ENCODE results near the gene RCBTB1. TPM values are rescaled to one million over a fixed set of nuclear protein-coding genes. Genes with fewer than 3 reads are reported as not detected.

Gene RCBTB1
- total RNA-seq, 1 experiment from 2014 or later, result 5.4 TPM

DNA sequence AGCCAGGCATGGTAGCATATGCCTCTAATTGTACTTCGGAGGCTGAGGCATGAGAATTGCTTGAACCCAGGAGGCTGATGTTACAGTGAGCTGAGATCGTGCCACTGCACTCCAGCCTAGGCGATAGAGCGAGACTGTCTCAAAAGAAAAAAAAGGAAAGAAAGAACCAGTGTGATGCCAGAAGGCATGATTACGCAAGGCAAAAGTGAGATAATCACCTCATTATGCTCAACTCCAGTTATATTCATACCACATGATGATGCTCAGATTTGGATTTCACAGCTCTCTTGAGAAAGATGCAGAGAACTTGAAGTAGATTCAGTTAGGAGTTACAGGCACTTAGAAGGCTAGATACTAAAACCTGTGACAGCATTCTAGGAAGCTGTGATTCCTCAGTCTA is 21.8 kb downstream of the RCBTB1 start:
- POLR2A ChIA-PET (ENCODE audit: unreplicated experiment), result no interaction called here
- TF ChIP-seq EZH2 (IDR thresholded peaks at IDR 0.05; ENCODE audit: low read length, unreplicated experiment) (no peak), EZH2phosphoT487 (IDR thresholded peaks at IDR 0.05; ENCODE audit: borderline replicate concordance, low read length) (no peak)
- TF ChIP-seq, protein P1, sequence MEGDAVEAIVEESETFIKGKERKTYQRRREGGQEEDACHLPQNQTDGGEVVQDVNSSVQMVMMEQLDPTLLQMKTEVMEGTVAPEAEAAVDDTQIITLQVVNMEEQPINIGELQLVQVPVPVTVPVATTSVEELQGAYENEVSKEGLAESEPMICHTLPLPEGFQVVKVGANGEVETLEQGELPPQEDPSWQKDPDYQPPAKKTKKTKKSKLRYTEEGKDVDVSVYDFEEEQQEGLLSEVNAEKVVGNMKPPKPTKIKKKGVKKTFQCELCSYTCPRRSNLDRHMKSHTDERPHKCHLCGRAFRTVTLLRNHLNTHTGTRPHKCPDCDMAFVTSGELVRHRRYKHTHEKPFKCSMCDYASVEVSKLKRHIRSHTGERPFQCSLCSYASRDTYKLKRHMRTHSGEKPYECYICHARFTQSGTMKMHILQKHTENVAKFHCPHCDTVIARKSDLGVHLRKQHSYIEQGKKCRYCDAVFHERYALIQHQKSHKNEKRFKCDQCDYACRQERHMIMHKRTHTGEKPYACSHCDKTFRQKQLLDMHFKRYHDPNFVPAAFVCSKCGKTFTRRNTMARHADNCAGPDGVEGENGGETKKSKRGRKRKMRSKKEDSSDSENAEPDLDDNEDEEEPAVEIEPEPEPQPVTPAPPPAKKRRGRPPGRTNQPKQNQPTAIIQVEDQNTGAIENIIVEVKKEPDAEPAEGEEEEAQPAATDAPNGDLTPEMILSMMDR (conservative IDR thresholded peaks at IDR 0.05; ENCODE audit: low read depth, low read length), result no peak
- H3K27ac ChIP-seq (ENCODE audit: low read length), result no peak overlapping the region
- no peaks in the 10 kb centered on the region for H4K20me1 ChIP-seq (ENCODE audit: low read length)
- H3K9me2 ChIP-seq (replicated peaks; ENCODE audit: low read length), result no peaks in the 10 kb centered on the region
- H3K36me3 ChIP-seq (ENCODE audit: low read depth, low read length), result peaks cover 3% of the 10 kb centered on the region; the same call in 1 of the 2 replicates
- intact Hi-C loops (cut with micrococcal nuclease), result no loop called here
- H3K9ac ChIP-seq (ENCODE audit: low read length), result no peak overlapping the region
- H3K4me2 ChIP-seq (ENCODE audit: low read length), result no peak overlapping the region
- no peak overlapping the region for H3K4me3 ChIP-seq (ENCODE audit: low read length)
- H3K27me3 ChIP-seq (ENCODE audit: low read length), result no peaks in the 10 kb centered on the region
- H3K9me3 ChIP-seq (ENCODE audit: low read length), result no peaks in the 10 kb centered on the region
- no TSS peak for BruUV-seq (replicated peaks)
- ATAC-seq, result no peak
- H2AFZ ChIP-seq (ENCODE audit: low read length), result no peak overlapping the region
- 0 out of 2 replicates have a peak, but pooled peaks cover 3% of the 10 kb centered on the region for H3K4me1 ChIP-seq (ENCODE audit: insufficient read depth, low read length)
- CTCF ChIA-PET, result no interaction called here
- no peaks in the 10 kb centered on the region for H3K79me2 ChIP-seq (ENCODE audit: low read length)
- DNase-seq, result no peak
- no peaks in the 10 kb centered on the region for H3F3A ChIP-seq (ENCODE audit: low read length, unreplicated experiment)

DNA sequence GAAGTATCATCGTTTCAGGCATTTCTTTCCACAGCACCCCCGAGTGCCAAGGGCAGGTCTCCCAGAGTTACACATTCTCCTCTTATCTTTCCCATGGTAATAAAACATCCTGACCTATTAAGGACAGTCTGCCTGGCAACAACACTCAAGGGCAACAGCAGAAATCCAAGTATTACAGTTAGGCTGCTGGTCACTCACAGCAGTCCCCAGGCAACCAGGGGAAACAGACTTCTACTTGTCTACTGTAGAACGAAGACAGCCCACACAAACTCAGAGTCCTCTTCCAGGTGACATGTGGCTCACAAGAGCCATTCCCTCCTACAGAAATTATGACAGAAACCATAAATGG is 24.3 kb downstream of the RCBTB1 start:
- no TSS peak for BruUV-seq (replicated peaks)
- H3K4me2 ChIP-seq (ENCODE audit: low read length), result no peak overlapping the region
- H3K9me2 ChIP-seq (replicated peaks; ENCODE audit: low read length), result no peaks in the 10 kb centered on the region
- CTCF ChIA-PET, result no interaction called here
- POLR2A ChIA-PET (ENCODE audit: unreplicated experiment), result no interaction called here
- intact Hi-C loops (cut with micrococcal nuclease), result no loop called here
- no peak overlapping the region for H3K9ac ChIP-seq (ENCODE audit: low read length)
- no peak for DNase-seq
- H3K36me3 ChIP-seq (ENCODE audit: low read depth, low read length), result peaks cover 3% of the 10 kb centered on the region; the same call in 1 of the 2 replicates
- TF ChIP-seq EZH2phosphoT487 (IDR thresholded peaks at IDR 0.05; ENCODE audit: borderline replicate concordance, low read length) (no peak), EZH2 (IDR thresholded peaks at IDR 0.05; ENCODE audit: low read length, unreplicated experiment) (no peak)
- TF ChIP-seq, protein P1 (conservative IDR thresholded peaks at IDR 0.05; ENCODE audit: low read depth, low read length), result no peak
- no peaks in the 10 kb centered on the region for H3K9me3 ChIP-seq (ENCODE audit: low read length)
- no peaks in the 10 kb centered on the region for H3K27me3 ChIP-seq (ENCODE audit: low read length)
- H4K20me1 ChIP-seq (ENCODE audit: low read length), result no peaks in the 10 kb centered on the region
- H3K4me3 ChIP-seq (ENCODE audit: low read length), result no peak overlapping the region
- ATAC-seq, result no peak
- H3K79me2 ChIP-seq (ENCODE audit: low read length), result no peaks in the 10 kb centered on the region
- no peaks in the 10 kb centered on the region for H3F3A ChIP-seq (ENCODE audit: low read length, unreplicated experiment)
- no peak overlapping the region for H3K27ac ChIP-seq (ENCODE audit: low read length)
- no peak overlapping the region for H2AFZ ChIP-seq (ENCODE audit: low read length)
- 0 out of 2 replicates have a peak, but pooled peaks cover 3% of the 10 kb centered on the region for H3K4me1 ChIP-seq (ENCODE audit: insufficient read depth, low read length)

DNA sequence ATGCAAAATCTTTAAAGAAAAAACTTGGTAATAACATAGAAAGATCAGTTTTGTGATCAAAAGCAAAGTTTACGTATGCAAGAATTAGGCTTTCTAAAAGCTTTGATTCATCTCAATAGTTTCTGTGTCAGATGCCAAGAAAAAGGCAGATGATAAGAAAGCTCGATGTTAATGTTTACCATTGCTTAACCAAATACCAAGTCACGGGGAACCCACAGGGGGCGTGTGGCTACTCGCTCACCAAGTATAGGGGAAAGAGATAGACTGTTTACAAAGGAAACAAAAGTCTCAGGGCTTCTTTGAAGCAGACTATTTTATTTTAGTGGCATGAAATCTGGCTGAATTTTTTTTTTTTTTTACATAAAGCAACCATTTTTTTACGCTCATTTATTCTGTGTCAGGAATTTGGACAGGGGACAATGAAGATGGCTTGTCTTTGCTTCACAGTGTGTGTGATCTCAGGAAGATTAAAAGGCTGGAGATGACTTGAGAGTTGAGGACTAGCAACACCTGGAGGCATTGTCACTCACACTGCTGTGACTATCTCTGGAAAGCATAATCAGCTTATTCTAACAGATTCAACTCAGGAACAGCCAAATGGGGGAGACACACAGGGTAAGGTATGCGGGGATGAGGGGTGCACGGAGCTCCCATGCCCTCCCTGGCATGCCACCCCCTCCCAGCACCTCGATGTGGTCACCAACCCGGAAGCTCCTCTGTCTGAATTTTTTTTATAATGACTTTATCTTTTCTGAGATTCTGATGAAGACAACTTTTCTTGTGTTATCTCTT is 24.9 kb downstream of the RCBTB1 start:
- Histone ChIP-seq H3K4me2 (ENCODE audit: low read length) (no peak overlapping the region), H4K20me1 (ENCODE audit: low read length) (no peaks in the 10 kb centered on the region), H3K9me3 (ENCODE audit: low read length) (no peaks in the 10 kb centered on the region), H3K4me3 (ENCODE audit: low read length) (no peak overlapping the region), H3K27ac (ENCODE audit: low read length) (no peak overlapping the region), H3K27me3 (ENCODE audit: low read length) (no peaks in the 10 kb centered on the region), H3F3A (ENCODE audit: low read length, unreplicated experiment) (no peaks in the 10 kb centered on the region), H3K9me2 (replicated peaks; ENCODE audit: low read length) (no peaks in the 10 kb centered on the region), H3K9ac (ENCODE audit: low read length) (no peak overlapping the region), H3K4me1 (ENCODE audit: insufficient read depth, low read length) (0 out of 2 replicates have a peak, but pooled peaks cover 3% of the 10 kb centered on the region), H3K36me3 (ENCODE audit: low read depth, low read length) (peaks cover 3% of the 10 kb centered on the region; the same call in 1 of the 2 replicates), H3K79me2 (ENCODE audit: low read length) (no peaks in the 10 kb centered on the region), H2AFZ (ENCODE audit: low read length) (no peak overlapping the region)
- TF ChIP-seq EZH2phosphoT487 (IDR thresholded peaks at IDR 0.05; ENCODE audit: borderline replicate concordance, low read length), result no peak
- TF ChIP-seq, protein P1 (conservative IDR thresholded peaks at IDR 0.05; ENCODE audit: low read depth, low read length), result peak; percentile 53
- TF ChIP-seq EZH2 (IDR thresholded peaks at IDR 0.05; ENCODE audit: low read length, unreplicated experiment), result no peak
- intact Hi-C loops (cut with micrococcal nuclease), result loop anchor here (1.0 kb wide), 1 partner anchor 47 kb away; no protein-coding TSS in a partner anchor
- ATAC-seq (peak; percentile 88), DNase-seq (peak; percentile 38)
- POLR2A ChIA-PET (ENCODE audit: unreplicated experiment), result no interaction called here
- BruUV-seq (replicated peaks), result no TSS peak
- CTCF ChIA-PET, result no interaction called here
